Measurements from ENCODE around the gene ZSWIM4.

Gene ZSWIM4

DNA sequence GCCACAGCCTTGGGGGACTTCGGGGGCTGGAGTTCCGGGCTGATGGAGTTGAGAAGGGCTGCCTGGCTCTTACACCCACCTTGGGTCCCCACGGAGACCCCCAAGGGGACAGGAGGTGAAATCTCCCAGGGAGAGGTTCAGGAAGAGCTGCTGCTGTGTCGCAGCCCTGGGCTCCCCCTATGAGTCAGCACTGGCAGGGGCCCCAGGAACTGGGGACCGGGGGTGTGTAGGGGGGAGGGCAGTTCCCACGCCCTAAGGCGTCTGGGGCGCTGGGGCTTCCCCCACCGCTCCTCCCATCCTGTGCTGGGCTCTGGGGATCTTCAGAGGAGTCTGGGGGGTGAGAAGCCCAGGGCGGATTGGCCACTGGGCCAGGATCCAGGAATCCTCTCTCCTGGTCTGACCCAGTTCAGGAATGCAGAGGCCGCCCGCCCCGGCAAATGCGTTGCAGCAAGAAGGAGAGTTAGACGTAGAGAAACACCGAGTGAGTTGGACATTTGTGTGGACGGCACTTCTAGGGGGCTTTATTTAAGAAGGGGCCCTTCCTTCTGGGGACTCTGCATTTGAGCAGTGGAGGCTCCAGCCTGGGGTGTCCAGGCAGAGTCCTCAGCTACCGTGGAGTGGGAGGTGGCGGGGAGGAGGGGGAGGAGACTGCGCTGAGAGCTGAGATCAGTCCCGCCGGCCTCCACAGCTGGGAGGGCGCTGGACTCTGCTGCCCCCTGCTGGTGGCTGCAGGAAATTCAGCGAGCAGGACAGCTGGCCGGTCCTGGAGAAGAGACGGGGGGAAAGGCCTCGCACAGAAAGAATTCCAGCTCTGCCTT is 66.7 kb downstream of the ZSWIM4 start:
- peaks cover 10% of the 10 kb centered on the region for H3K27me3 ChIP-seq (replicated peaks; ENCODE audit: control insufficient read depth, insufficient read depth, low read length, poor library complexity, severe bottlenecking)
- peaks cover 25% of the 10 kb centered on the region for H3K4me1 ChIP-seq (ENCODE audit: control insufficient read depth, insufficient read depth, low read length, poor library complexity, severe bottlenecking)
- H3K4me3 ChIP-seq (ENCODE audit: insufficient read depth, low read depth, low read length, poor library complexity, severe bottlenecking), result peak overlapping the region; percentile 62
- no peaks in the 10 kb centered on the region for H3K9me3 ChIP-seq (ENCODE audit: control insufficient read depth, low read length)
- peak overlapping the region; percentile 100 for H3K27ac ChIP-seq (ENCODE audit: insufficient read depth, low read length, poor library complexity, severe bottlenecking)
- H3K36me3 ChIP-seq (ENCODE audit: control insufficient read depth, insufficient read depth, low read length), result no peaks in the 10 kb centered on the region
- peak; percentile 86 to 90 (median 90) for DNase-seq

DNA sequence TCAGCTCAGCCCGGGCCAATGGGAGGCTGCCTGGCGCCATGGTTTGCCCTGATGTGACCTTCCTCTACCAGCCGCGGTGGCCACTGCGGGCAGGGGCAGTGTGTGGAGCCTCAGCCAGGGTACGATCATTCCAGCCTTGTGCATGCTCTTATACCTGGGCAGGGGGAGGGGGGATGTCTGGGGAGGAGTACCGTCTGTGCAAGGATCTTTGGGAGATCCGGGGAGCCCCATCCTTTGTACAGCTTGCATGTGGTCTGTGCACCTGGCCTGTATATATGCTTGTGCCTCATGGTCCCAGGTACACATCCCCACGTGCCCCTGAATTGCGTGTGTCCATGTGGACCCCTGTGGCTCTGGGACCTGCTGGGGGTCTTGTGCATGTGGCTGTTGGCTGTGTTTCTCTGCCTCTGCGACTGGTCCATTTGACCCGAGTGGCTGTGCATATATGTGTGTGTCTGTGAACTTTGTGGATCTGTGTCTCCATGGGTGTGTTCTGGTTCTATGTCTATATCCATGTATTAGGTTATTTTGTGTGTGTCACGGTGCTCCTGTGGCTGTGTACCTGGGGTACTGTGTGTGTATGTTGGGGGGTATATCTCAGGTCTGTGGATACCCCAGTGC is 68.9 kb downstream of the ZSWIM4 start:
- H3K27me3 ChIP-seq (replicated peaks; ENCODE audit: control insufficient read depth, insufficient read depth, low read length, poor library complexity, severe bottlenecking), result peaks cover 10% of the 10 kb centered on the region
- H3K36me3 ChIP-seq (ENCODE audit: control insufficient read depth, insufficient read depth, low read length), result no peaks in the 10 kb centered on the region
- no peak overlapping the region for H3K27ac ChIP-seq (ENCODE audit: insufficient read depth, low read length, poor library complexity, severe bottlenecking)
- peaks cover 25% of the 10 kb centered on the region for H3K4me1 ChIP-seq (ENCODE audit: control insufficient read depth, insufficient read depth, low read length, poor library complexity, severe bottlenecking)
- peak overlapping the region; percentile 22 for H3K4me3 ChIP-seq (ENCODE audit: insufficient read depth, low read depth, low read length, poor library complexity, severe bottlenecking)
- no peak for DNase-seq
- H3K9me3 ChIP-seq (ENCODE audit: control insufficient read depth, low read length), result no peaks in the 10 kb centered on the region

DNA sequence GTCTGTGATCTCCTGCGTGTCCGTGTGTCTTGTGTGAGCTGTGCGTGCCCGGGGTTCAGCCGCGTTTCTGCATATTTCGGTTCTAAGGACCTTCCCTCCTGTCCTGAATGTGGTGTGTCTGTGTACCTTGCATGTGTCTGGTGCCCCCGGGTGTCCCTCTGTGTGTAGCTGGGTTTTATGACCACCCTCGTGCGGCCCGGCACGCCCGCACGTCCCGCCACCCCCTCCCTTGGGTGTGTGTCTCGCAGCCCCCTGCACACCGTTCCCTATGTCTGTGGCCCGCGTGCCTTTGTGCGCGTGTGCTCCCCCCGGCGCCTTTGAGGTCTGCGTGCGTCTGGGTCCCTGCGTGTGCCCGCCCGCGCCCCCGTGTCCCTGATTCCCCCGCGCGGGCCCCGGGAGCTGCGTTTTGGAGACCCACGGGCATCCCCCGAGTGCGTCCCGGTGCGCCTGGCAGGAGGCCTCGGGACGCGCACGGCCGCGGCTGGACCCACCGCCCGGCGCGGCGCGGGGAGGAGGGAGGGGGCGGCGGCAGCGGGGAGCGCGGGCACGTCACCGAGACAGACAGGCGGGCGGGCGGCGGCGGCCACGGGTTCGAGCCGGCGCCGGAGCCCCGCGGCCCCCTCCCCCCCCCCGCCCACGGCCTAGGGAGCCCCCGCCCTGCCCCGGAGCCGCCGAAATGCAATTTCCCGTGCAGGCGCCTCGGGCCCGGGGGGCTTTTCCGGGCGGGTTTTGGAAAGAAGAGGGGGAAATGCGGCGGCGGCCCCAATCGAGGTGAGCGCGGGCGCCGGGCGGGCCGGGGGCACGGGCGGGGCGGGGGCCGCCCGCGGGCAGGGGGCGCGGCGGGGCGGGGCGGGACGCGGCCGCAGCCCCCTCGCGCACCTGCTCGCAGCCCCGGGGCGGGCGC is 69.7 kb downstream of the ZSWIM4 start:
- no peak overlapping the region for H3K27ac ChIP-seq (ENCODE audit: insufficient read depth, low read length, poor library complexity, severe bottlenecking)
- no peaks in the 10 kb centered on the region for H3K9me3 ChIP-seq (ENCODE audit: control insufficient read depth, low read length)
- H3K36me3 ChIP-seq (ENCODE audit: control insufficient read depth, insufficient read depth, low read length), result no peaks in the 10 kb centered on the region
- H3K4me1 ChIP-seq (ENCODE audit: control insufficient read depth, insufficient read depth, low read length, poor library complexity, severe bottlenecking), result peaks cover 25% of the 10 kb centered on the region
- DNase-seq, result no peak
- H3K27me3 ChIP-seq (replicated peaks; ENCODE audit: control insufficient read depth, insufficient read depth, low read length, poor library complexity, severe bottlenecking), result peaks cover 10% of the 10 kb centered on the region
- H3K4me3 ChIP-seq (ENCODE audit: insufficient read depth, low read depth, low read length, poor library complexity, severe bottlenecking), result peak overlapping the region; percentile 65

DNA sequence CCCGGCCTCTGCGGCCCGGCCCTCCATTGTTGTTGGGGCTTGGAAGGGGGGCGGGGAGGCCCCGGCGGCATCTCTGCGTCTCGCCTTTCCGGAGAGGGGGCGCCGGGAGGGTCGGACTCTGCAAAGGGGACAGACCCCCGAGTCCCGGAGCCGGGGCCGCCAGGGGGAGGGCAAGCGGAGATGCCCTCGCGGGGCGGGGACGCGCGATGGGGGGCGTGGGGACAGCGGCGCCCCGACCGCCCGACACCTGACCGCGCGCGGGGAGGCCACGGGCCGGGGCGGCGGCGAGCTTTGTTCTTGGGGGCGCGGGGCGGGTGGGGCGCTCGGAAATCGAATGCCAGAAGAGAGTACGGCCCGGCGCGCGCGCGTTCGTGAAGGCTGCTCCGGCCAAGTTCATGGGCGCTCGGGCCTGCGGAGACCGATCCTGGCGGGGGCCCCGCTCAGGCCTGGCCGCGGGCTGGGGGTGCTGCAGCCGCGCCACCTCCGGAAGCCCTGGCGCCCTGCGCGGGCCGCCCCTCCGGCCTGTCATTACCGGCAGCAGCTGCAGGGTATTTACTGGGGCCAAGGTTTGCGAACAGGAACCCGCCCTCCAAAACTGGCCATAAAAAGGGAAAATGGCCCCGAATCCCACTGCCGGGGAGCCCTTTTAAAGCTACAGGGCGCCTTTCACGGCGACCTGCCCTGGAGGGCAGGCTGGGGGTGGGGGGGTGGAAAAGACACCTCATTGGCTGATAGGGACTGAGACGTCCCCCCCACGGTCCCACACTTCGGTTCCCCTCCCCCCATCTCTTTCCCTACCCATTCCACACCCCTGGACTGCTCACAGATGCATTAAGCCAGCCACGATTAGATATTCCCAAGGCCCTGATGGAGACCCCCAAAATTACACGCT is 70.6 kb downstream of the ZSWIM4 start:
- no peaks in the 10 kb centered on the region for H3K9me3 ChIP-seq (ENCODE audit: control insufficient read depth, low read length)
- peaks cover 10% of the 10 kb centered on the region for H3K27me3 ChIP-seq (replicated peaks; ENCODE audit: control insufficient read depth, insufficient read depth, low read length, poor library complexity, severe bottlenecking)
- no peaks in the 10 kb centered on the region for H3K36me3 ChIP-seq (ENCODE audit: control insufficient read depth, insufficient read depth, low read length)
- no peak for DNase-seq
- peaks cover 25% of the 10 kb centered on the region for H3K4me1 ChIP-seq (ENCODE audit: control insufficient read depth, insufficient read depth, low read length, poor library complexity, severe bottlenecking)
- H3K27ac ChIP-seq (ENCODE audit: insufficient read depth, low read length, poor library complexity, severe bottlenecking), result no peak overlapping the region
- H3K4me3 ChIP-seq (ENCODE audit: insufficient read depth, low read depth, low read length, poor library complexity, severe bottlenecking), result peak overlapping the region; percentile 65

DNA sequence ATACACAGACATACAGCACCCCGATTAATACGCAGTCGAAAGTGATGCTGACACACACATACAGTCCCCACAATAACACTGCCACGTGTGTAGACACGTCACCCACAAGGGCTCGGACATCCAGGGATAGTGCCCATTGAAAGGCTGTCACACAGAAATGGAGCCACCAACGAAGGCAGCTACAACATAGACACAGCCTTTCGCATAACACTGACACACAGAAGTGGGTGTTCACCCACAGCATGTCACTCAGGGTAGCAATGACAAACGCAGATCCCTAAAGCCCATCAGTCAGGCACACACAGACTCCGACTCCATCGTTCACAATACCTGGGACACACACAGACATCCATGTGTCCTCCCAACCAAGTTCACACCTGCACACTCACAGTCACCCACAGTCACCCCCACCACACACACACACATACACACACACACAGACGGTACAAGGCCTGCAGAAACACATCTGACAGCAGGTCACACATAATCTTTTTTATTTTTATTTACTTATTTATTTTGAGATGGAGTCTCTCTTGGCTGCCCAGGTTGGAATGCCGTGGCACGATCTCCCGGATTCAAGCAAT is 71.3 kb downstream of the ZSWIM4 start:
- H3K9me3 ChIP-seq (ENCODE audit: control insufficient read depth, low read length), result no peaks in the 10 kb centered on the region
- H3K4me3 ChIP-seq (ENCODE audit: insufficient read depth, low read depth, low read length, poor library complexity, severe bottlenecking), result peak overlapping the region; percentile 65
- H3K4me1 ChIP-seq (ENCODE audit: control insufficient read depth, insufficient read depth, low read length, poor library complexity, severe bottlenecking), result peaks cover 19% of the 10 kb centered on the region
- no peak for DNase-seq
- peaks cover 10% of the 10 kb centered on the region for H3K27me3 ChIP-seq (replicated peaks; ENCODE audit: control insufficient read depth, insufficient read depth, low read length, poor library complexity, severe bottlenecking)
- no peaks in the 10 kb centered on the region for H3K36me3 ChIP-seq (ENCODE audit: control insufficient read depth, insufficient read depth, low read length)
- no peak overlapping the region for H3K27ac ChIP-seq (ENCODE audit: insufficient read depth, low read length, poor library complexity, severe bottlenecking)

DNA sequence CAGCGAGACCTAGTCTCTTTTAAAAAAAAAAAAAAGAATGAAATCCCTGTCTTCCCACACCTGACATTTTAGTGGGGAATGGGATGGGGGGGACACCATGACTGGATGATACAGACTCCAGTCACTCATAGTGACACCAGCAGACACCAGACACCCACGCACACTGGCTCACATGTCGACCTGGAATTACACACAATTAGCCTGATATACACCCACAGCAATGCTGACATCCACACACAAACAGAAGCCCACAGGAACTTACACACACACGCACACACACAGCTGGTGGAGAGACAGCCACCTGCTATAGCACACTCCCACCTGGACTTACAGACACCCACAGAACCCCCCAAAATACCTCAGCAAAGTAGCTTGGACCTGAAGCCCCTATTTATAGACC is 73.4 kb downstream of the ZSWIM4 start:
- DNase-seq, result no peak
- no peak overlapping the region for H3K4me3 ChIP-seq (ENCODE audit: insufficient read depth, low read depth, low read length, poor library complexity, severe bottlenecking)
- H3K36me3 ChIP-seq (ENCODE audit: control insufficient read depth, insufficient read depth, low read length), result no peaks in the 10 kb centered on the region
- peaks cover 22% of the 10 kb centered on the region for H3K4me1 ChIP-seq (ENCODE audit: control insufficient read depth, insufficient read depth, low read length, poor library complexity, severe bottlenecking)
- H3K9me3 ChIP-seq (ENCODE audit: control insufficient read depth, low read length), result no peaks in the 10 kb centered on the region
- peaks cover 19% of the 10 kb centered on the region for H3K27me3 ChIP-seq (replicated peaks; ENCODE audit: control insufficient read depth, insufficient read depth, low read length, poor library complexity, severe bottlenecking)
- H3K27ac ChIP-seq (ENCODE audit: insufficient read depth, low read length, poor library complexity, severe bottlenecking), result no peak overlapping the region

DNA sequence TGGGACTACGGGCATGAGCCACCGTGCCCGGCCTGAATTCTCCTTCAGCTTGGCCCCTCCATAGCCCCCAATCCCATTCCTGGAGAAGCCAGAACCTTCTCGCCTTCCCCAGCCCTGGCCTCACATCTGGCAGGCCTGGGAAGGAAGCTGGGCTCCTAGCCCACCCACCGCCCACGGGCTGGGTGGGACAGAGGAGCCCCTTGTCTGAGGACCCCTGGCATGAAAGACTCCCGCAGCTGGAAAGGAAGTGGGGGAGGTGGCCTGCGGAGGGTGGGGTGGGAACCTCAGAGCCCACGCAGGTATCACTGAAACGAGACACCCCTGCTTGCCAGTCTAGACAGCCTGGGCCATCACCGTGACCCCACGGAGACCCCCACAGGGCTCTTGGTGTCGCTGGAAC is 74.0 kb downstream of the ZSWIM4 start:
- Histone ChIP-seq H3K36me3 (ENCODE audit: control insufficient read depth, insufficient read depth, low read length) (no peaks in the 10 kb centered on the region), H3K4me1 (ENCODE audit: control insufficient read depth, insufficient read depth, low read length, poor library complexity, severe bottlenecking) (peaks cover 20% of the 10 kb centered on the region), H3K27me3 (replicated peaks; ENCODE audit: control insufficient read depth, insufficient read depth, low read length, poor library complexity, severe bottlenecking) (peaks cover 19% of the 10 kb centered on the region), H3K4me3 (ENCODE audit: insufficient read depth, low read depth, low read length, poor library complexity, severe bottlenecking) (no peak overlapping the region), H3K27ac (ENCODE audit: insufficient read depth, low read length, poor library complexity, severe bottlenecking) (no peak overlapping the region), H3K9me3 (ENCODE audit: control insufficient read depth, low read length) (no peaks in the 10 kb centered on the region)
- no peak for DNase-seq

DNA sequence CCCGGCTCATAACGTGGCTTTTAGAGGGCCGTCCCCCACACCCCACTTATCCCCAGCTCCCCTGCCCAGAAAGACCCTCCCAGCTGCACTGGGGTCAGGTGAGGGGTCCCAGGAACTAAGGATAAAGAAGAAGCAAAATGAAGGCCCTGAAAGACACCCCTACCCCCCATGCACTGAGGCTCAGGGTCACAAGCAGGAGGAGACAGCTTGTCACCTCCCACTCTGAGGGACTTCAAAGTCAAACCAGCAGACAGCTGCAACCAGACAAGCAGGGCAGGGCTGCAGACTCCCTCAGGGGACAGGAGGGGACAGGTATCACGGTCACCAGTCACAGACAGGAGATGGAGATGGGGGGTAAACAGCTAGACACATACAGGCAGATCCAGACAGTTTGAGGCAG is 75.6 kb downstream of the ZSWIM4 start:
- no peak overlapping the region for H3K4me3 ChIP-seq (ENCODE audit: insufficient read depth, low read depth, low read length, poor library complexity, severe bottlenecking)
- no peak overlapping the region for H3K27ac ChIP-seq (ENCODE audit: insufficient read depth, low read length, poor library complexity, severe bottlenecking)
- no peaks in the 10 kb centered on the region for H3K9me3 ChIP-seq (ENCODE audit: control insufficient read depth, low read length)
- DNase-seq, result no peak
- H3K36me3 ChIP-seq (ENCODE audit: control insufficient read depth, insufficient read depth, low read length), result no peaks in the 10 kb centered on the region
- H3K4me1 ChIP-seq (ENCODE audit: control insufficient read depth, insufficient read depth, low read length, poor library complexity, severe bottlenecking), result peaks cover 10% of the 10 kb centered on the region
- H3K27me3 ChIP-seq (replicated peaks; ENCODE audit: control insufficient read depth, insufficient read depth, low read length, poor library complexity, severe bottlenecking), result peaks cover 15% of the 10 kb centered on the region

DNA sequence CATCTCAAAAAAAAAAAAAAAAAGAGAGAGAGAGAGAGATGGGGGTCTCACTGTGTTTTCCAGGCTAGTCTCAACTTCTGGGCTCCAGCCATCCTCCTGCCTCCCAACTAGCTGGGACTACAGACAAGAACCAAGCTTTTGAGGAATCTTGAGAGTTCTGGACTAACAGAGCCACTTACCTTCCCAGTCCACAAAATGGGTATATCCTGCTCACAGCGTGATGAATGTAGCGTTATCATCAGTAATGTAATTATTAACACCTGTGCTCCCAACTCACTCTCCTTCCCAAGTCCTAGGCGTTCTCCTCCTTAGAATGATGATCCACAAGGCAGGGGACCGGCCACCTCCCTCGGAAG is 77.1 kb downstream of the ZSWIM4 start:
- no peak overlapping the region for H3K27ac ChIP-seq (ENCODE audit: insufficient read depth, low read length, poor library complexity, severe bottlenecking)

More for the DNA sequence above, 77.1 kb downstream of the ZSWIM4 start:
- Histone ChIP-seq H3K27me3 (replicated peaks; ENCODE audit: control insufficient read depth, insufficient read depth, low read length, poor library complexity, severe bottlenecking) (peaks cover 9% of the 10 kb centered on the region), H3K36me3 (ENCODE audit: control insufficient read depth, insufficient read depth, low read length) (no peaks in the 10 kb centered on the region), H3K4me1 (ENCODE audit: control insufficient read depth, insufficient read depth, low read length, poor library complexity, severe bottlenecking) (peaks cover 7% of the 10 kb centered on the region), H3K9me3 (ENCODE audit: control insufficient read depth, low read length) (no peaks in the 10 kb centered on the region), H3K4me3 (ENCODE audit: insufficient read depth, low read depth, low read length, poor library complexity, severe bottlenecking) (no peak overlapping the region)
- DNase-seq, result no peak
